NCI-H146 treated with DMSO at 0.1 percent for 48 hours (cell line): ENCODE data around the gene GZMM.
A peak's percentile ranks its signal among the peaks of the same experiment; 100 is the strongest.

ENCODE experiments used
- DNase-seq: peaks from one replicate; lab custom pipeline; 2025; ENCODE audit not compliant: unreplicated experiment; lab: John Stamatoyannopoulos, UW

GZMM gene

GRCh38 chr19:543910-544608, at the start of gene GZMM:
Gene GZMM (plus strand): TSS chr19:544053. CDS start chr19:544072, 19 bp downstream.
- DNase-seq, result no peak

- DNase-seq, result no peak
These were observed 49.4 kb upstream of the GZMM start for GRCh38 chr19:494171-495080.

GRCh38 chr19:495081-495401, 48.8 kb upstream of the GZMM start:
- DNase-seq, result no peak

DNA sequence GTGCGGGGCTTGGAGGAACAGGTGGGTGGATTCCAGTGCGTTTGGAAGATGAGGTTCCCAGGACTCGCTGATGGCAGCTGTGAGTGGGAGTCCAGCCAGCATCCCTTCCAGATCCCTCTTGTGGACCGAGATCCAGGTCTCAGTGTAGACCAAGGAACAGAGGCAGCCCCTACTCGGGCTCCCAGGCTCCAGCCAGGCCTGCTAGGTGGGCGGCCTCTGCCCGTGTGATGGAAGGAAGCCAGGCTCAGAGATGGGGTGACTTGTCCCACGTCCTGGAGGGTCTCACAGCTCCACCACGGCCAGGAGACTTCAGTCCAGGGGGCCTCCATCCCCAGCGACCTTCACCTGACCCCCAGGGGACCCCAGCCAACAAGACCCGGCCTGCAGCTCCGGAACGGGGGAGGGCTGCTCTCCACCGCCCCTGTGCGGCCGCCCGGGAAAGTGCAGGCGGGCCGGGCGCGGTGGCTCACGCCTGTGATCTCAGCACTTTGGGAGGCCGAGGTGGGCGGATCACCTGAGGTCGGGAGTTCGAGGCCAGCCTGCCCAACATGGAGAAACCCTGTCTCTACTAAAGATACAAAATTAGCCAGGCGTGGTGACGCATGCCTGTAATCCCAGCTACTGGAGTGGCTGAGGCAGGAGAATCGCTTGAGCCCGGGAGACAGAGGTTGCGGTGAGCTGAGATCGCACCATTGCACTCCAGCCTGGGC, 48.3 kb upstream of the GZMM start:
- no peak for DNase-seq

GRCh38 chr19:496112-496665, 47.7 kb upstream of the GZMM start, which contains the start of gene MADCAM1:
Gene MADCAM1 (plus strand): TSS chr19:496486. CDS start chr19:496500, 14 bp downstream.
- no peak for DNase-seq

DNA sequence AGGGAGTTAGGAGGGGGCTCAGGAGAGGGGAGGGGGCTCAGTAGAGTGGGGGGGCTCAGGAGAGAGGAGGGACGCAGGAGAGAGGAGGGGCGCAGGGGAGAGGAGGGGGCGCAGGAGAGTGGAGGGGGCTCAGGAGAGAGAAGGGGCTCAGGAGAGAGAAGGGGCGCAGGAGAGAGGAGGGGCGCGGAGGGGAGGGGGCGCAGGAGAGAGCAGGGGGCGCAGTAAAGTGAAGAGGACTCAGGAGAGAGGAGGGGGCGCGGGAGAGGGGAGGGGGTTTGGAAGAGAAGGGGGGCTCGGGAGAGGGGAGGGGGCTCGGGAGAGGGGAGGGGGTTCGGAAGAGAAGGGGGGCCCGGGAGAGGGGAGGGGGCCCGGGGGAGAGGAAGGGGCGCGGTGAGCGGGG, 46.9 kb upstream of the GZMM start:
- DNase-seq, result no peak

DNA sequence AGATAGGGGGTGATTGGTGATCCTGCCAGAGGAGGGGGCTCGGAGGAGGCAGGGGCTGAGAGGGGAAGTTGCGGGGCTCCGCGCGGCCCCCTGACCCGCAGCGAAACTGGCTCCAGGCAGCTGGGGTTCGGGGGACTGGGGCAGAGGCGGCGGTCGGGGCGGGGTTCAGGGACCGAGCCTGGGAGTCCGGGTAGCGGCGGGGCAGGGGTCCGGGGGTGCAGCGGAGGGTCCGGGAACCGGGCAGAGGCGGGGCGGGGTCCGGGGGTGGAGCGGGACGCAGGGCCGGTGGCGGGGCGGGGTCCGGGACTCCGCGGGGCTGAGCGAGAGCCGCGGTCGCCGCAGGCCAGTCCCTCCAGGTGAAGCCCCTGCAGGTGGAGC, 46.4 kb upstream of the GZMM start:
- DNase-seq, result no peak

GRCh38 chr19:497869-498510, 45.9 kb upstream of the GZMM start:
- no peak for DNase-seq

GRCh38 chr19:498511-498891, 45.4 kb upstream of the GZMM start:
- DNase-seq, result no peak

GRCh38 chr19:498977-499623, 44.8 kb upstream of the GZMM start:
- DNase-seq, result no peak

DNA sequence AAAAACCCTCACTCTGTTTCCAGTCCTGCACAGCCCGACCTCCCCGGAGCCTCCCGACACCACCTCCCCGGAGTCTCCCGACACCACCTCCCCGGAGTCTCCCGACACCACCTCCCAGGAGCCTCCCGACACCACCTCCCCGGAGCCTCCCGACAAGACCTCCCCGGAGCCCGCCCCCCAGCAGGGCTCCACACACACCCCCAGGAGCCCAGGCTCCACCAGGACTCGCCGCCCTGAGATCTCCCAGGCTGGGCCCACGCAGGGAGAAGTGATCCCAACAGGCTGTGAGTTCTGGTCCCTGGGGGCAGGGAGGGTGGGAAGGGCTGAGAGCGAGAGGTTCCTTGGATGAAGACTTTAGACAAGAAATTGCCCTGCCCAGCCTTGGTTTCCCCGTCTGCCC, 42.2 kb upstream of the GZMM start:
- no peak for DNase-seq

- no peak for DNase-seq
These were observed 39.2 kb upstream of the GZMM start for GRCh38 chr19:504616-505015.

DNA sequence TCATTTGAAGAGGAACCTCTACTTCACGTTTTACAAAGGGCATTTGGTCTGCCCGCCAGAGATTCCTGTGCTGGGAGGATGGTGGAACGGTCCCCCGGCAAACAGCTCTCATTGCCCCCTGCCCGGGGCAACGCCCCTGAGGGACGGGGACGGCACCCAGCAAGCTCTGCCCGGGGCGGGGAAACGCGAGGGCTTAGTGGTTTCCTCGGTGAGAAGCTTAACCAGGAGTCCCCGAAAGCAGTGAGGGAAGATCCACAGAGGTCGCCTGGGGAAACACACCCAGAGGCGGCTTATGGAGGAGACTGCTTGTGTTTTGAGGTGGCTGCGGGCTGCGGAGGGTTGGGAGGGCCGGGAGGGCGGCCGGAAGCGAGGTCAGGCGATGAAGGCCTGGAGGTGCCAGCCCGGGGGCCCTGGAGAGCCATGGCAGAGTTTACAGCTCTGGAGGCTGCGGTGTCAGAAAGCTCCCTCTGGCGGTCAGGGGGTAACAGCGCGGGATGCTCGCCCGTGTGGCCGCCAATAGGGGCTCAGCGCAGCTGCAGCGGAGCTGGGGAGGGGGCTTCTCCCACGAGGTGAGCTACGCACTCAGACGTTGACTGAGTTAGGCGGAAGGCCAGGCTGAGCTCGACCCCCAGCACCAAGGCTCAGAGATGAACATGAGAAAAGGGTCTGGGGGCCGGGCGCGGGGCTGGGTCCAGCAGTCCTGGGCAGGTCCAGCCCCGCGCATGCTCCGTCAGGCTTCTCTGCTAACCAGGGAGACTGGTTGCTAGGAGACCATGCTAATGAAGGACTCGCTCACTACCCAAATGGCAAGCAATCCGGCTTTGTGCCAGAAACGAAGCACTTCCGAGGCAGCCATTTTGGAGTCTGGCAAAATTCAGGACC, 37.2 kb upstream of the GZMM start:
- DNase-seq, result peak; percentile 93

GRCh38 chr19:507286-508203, 36.3 kb upstream of the GZMM start, which contains the start of gene TPGS1:
Gene TPGS1 (plus strand): TSS chr19:507497. CDS start chr19:507507, 10 bp downstream.
- DNase-seq, result no peak

DNA sequence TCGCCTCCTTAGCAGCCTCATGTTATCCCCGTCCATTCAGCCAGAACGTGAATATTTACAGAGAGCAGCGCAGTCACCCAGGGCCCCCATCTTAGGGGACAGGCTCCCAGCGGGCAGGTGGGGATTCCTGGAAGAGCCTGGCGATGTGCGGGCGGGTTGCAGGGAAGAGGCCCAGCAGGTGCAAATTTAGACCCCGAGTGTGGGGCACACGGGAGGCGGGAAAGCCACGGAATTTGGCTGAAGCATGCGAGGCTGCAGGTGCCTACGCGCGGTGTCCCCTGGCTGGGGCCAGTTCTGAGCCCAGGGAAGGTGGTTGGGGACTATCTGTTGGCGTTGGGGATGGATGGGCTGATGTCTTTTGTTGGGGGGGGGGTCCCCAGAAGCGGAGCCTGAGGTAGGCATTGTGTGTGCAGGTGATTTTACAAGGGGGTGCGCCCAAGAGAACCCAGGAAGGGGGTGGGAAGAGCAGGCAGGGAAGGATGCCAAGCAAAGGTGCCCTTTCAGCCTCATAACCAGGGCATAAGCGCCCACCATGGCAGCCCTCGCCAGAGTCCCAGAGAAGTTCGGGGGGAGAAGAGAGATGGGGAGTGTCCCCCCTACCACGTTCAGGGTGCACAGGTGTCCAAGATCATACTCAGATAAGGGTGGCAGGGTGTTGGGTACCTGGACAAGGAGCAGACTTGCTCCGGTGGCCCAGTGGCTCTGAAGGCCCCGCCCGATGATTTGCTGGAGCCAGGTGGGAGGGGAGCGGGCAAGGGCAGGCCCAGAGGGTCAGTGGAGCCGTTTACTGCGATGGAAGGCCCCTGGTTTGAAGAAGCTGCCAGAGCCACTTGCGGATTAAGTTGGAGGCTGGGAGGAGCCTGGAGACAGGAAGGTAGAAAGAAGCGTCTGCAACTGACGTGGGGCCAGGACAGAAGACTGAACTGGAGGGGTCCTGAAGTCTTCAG, 35.4 kb upstream of the GZMM start:
- no peak for DNase-seq

GRCh38 chr19:510606-511100, 33.2 kb upstream of the GZMM start:
- DNase-seq, result peak; percentile 28
